ENCODE data around the gene PRRX2.
"Not testable (repeated sequence)": the region's sequence is repeated elsewhere in the genome, so short reads cannot be mapped to it uniquely, and the experiment has no call there.

PRRX2 gene

DNA sequence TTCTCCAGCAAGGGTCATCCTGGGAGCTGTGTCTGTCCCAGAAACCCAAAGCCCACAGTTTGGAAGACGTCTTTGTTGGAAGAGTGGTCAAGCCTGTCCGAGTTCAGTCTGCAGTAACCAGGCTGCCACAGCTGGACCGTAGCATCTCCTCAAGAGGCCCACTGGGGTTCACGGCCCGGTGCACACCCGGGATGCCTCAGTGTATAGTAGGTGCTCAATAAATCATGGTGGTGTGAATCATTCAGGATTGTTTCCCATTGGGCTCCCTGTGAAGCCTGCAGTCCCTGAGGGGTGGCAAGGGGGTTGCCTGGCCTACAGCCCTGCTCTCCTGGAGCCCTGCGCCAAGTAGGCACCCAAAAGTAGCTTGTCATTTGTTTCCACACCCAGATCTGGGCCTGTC is 10.3 kb upstream of the PRRX2 start:
- no peak for DNase-seq

DNA sequence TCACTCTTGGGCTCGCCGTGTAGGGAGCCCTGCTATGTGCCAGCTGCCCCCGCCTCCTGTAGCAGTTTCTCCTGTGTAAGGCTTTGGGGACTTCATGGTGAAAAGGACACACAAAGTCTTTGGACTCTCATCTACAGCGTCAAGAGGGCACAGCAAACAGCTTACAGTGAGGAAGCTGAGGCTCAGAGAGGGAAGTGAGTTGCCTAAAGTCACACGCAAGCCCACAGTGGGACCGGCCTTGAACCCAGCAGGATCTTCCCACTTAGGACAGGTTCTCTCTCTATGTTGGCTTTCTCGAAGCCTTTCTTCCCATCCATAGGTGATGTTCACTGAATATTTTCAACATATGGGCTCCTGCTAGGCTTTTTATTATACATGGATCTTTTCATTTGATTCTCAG is 9.8 kb upstream of the PRRX2 start:
- DNase-seq, result no peak

GRCh38 chr9:129656795-129657390 is 8.6 kb upstream of the PRRX2 start:
- no peak for DNase-seq

DNA sequence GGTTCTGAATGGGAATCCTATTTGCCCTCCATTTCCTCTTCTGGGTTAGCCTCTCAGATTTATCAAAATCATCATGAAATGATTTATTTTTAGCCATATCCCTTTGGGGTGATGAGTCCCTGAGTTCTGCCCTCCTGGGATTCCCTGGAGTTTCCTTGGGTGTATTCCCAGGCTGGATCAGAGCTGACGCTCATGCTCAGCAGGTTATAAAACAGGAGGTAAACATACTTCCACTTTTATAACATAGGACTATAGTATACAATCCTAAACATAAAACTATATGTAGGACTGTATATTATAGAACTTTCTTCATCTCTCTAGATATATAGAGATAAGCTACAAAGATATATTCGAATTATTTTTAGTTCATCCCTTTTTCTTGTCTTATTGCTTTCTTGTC is 4.4 kb upstream of the PRRX2 start:
- DNase-seq, result no peak

- DNase-seq, result not testable (repeated sequence)
These were observed 3.2 kb upstream of the PRRX2 start for GRCh38 chr9:129662239-129662638.

GRCh38 chr9:129664746-129665388 is 580 bp upstream of the PRRX2 start:
- no peak for DNase-seq

DNA sequence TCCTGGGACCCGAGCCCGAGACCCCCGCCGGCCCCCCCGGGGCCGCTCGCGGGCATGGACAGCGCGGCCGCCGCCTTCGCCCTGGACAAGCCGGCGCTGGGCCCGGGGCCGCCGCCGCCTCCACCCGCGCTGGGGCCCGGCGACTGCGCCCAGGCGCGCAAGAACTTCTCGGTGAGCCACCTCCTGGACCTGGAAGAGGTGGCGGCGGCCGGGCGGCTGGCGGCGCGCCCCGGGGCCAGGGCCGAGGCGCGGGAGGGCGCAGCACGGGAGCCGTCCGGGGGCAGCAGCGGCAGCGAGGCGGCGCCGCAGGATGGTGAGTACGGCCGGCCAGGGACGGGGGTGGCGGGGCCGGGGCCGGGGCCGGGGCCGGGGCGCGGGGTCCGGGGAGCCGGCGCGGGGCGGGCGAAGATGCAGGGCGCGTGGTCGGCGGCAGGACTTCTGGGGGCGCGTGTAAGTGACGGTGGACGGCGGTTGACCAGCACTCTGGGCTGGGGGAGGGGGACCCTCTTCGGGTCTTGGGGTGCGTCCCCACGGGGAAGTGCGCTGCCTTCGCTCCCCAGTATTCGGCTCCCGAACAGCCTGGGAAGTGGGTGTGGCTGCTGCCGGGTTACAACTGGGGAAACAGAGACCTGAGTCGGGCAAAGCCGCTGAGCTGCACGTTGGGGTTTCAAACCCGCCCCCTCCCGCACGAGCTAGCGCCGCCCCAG is 520 bp downstream of the PRRX2 start:
- DNase-seq, result no peak

DNA sequence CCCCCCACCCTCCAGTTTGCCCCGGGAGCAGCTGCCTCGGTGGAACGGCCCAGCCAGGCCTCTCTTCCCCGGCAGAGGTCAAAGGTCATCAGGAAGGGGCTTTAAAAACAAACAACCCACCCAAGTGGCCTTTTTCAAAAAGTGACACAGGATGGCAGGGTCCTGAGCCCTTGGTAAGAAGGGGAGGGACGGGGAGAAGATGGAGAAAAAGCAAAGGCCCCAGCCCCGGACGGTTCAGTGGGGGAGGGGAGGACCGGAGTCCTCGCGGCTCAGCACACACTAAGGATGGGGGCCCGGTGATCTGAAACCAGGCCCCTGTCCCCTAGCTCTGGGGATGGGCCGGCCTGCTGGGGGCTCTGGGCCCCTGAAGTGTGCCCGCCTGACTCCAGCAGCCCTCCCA is 1.1 kb downstream of the PRRX2 start:
- DNase-seq, result no peak

DNA sequence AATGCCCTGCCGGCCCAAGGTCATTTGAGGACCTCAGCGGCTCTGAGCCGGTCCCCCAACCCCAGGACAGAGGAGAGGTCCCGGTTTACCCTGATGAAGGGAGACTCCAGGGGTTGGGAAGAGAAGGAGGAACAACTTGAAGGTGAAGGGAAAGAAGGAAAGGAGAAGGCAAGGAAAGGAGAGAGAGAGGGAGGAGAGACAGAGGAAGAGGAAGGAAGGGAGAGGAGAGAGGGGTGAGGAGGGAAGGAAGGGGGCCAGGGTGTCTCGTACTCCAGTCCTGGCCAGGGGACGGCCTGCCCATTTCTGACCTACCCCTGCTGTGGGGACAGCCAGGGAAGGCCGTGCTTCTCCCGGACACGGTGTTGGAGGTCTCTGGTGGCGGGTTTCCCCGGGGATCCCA is 1.9 kb downstream of the PRRX2 start:
- no peak for DNase-seq

DNA sequence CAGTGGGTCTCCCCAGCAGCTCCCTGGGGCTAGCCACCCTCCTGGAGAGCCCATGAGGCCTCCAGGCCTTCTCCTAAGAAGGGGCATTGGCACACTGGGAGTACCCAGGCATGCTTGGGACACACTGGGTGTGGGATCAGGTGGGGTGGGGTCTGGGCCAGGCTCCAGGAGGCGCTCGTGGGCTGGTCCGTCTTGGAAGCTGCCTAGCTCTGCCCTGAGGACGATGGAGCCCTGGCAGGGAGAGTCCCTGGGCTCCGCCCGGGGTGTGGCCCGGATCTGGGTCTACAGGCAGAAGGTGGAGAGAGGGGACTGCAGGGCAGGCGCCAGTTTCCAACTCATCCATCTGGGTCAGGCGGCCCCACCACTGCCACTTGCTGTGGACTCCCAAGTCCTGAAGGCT is 2.4 kb downstream of the PRRX2 start:
- no peak for DNase-seq

GRCh38 chr9:129669141-129669718 is 3.8 kb downstream of the PRRX2 start:
- DNase-seq, result no peak

DNA sequence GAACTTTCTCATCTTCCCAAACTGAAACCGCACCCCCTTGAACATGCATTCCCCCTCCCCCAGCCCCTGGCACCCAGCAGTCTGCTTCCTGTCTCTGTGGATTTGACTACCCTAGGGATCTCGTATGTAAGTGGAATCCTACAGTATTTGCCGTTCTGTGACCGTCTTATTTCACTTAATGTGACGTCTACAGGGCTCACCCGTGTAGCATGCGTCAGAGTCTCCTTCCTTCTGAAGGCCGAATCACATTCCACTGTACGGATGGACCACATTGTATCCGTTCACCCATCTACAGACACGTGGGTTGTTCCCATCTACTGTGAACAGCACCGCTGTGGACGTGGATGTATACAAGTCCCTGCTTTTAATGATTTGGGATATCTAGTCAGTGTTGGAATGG is 4.5 kb downstream of the PRRX2 start:
- DNase-seq, result no peak

DNA sequence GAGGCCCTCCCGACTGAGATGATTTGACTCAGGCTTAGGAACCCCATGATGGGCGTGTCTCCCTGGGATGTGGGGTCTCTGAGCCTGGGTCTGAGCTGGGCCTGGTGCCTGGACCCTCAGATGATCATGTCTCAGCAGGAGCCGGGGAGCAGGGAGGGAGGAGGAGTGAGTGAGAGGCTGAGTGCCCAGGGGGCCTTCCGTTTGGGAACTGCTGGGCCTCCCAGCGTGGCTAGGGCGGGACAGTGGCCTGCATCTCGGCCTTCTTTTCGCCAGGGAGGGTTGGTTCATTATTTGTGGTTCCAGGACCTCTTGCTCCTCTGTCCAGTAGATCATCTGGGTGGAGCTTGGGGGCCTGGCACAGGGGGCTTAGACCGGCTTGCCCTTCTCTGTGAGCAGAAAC is 5.6 kb downstream of the PRRX2 start:
- no peak for DNase-seq

- no peak for DNase-seq
These were observed 6.1 kb downstream of the PRRX2 start for GRCh38 chr9:129671519-129671918.

DNA sequence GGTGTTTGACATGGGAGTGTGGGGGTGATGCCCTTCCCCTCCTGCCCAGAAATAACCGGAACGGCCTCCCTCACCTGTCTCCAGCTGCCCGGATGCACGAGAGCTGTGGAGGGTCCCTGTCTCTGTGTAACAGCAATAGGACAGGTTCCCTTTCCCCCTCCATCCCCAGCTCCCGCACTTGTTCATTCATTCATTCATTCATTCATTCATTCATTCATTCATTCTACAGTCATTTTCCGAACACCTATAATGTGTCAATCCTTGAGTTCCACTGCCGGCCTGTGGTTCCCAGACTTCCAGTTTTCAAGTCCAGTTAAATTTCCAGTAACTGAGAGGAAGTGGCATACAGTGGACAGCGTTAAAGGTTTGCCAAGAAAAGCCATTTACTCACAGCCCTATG is 7.3 kb downstream of the PRRX2 start:
- no peak for DNase-seq

- no peak for DNase-seq
These were observed 8.2 kb downstream of the PRRX2 start for GRCh38 chr9:129673602-129674001.

DNA sequence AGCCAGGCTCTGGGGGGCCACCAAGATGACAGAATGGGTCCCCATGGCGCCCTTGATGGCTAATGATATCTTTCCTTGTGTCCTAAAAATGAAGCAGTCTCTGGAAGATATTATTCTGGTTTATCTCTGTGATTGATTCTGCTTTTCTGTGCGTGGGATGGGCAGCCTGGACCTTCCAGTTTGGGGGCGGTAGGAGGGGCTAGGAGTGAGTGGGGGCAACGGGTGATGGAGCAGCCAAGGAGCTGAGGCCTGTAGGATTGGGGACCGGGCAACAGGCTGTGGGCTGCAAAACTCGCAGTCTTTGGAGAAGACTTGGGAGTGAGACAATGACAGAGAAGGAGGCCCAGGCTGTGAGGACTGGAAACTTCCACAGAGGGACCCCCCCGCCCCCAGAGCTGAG is 8.8 kb downstream of the PRRX2 start:
- no peak for DNase-seq

GRCh38 chr9:129675620-129676019 is 10.2 kb downstream of the PRRX2 start:
- DNase-seq, result no peak

GRCh38 chr9:129676287-129676686 is 10.8 kb downstream of the PRRX2 start:
- DNase-seq, result no peak

DNA sequence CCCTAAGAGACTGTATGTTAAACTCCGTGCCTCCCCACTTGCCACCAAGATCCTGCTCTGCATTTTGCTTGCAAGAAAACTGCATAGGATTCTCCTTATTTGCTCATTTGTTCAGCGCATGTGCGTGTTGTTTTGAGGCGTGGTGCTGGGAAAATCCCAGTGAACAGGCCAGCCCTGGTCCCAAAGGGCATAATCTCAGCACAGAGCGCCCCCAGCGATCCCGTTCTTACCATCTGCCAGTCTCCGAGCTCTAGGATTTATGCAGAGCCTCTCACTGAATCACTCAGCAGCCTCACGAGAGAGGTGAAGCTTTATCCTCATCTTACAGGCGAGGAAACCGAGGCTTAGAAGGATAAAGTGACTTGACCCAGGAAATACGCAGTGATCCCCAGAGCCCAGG is 11.5 kb downstream of the PRRX2 start:
- DNase-seq, result peak; percentile 72

DNA sequence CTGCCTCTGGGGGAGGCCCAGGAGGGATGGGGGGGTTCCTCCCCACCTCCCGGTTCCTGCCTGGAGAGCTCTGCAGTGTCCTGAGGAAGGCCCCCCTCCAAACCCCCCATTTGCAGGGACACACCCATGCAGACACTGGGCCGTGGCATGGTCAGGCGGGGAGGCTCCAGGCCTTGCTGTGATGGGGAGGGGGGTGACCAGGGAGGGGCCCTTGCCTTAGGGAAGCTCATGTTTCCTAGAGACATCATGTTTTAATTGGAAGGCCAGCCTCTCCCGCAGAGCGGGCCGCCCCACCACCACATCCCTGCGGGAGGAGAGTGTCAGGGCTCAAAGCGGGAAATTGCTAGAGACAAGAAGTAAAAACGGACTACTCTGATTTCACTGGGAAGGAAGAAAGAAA is 12.0 kb downstream of the PRRX2 start:
- no peak for DNase-seq

DNA sequence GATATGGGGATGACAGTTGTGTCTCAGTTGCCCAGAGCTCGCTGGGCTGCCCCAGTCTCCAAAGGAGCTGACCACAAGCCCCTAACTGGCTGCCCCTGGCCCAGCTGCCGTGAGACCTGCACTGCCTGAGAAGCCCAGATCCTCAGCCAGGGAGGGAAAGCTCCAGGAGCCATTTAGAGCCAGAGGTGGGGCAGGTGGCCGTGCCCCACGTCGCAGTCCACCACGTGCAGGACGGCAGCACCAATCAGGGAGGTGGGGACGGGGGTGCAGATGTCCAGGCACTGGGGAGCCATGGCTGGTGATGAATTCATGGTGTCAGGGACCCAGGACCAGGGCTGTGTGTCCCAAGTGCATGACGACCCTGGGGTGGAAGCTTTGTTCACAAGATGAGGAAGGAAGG is 13.4 kb downstream of the PRRX2 start:
- DNase-seq, result no peak

DNA sequence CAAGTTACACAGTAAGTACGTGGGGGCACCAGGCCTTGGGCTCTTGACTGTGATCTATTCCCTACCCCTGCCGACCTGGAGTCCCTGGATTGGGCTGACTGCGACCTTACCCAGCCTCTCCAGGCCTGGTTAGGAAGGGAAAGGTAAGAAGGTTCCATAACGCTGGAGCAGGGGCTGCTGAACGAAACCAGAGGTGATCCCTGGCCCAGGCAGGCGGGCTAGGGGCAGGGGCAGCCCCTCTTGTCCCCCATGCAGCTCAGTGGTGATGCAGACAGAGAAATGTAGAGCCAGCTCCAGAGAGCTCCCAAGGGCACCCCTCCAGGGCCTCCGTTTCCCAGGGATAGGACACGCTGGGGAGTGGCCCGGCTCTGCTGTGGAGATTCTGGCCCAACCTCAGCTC is 14.1 kb downstream of the PRRX2 start:
- DNase-seq, result no peak

- no peak for DNase-seq
These were observed 16.5 kb downstream of the PRRX2 start for GRCh38 chr9:129681924-129682323.
